PC-3 (cell line): ENCODE data around the gene FAM184A. TPM values are rescaled to one million over a fixed set of nuclear protein-coding genes. Genes with fewer than 3 reads are reported as not detected.

Experiments
- ATAC-seq: fragments of 200-7000 bp; cut with Tn5 transposase; 2 replicates; pipeline ENCODE4 v1.9.1; 2020; ENCODE audit warnings: mild to moderate bottlenecking, moderate library complexity
- BruUV-seq: library from RNA; stranded (reverse); fragments of 400-500 nt; replicated peaks from 2 replicates; lab custom pipeline; 2021; lab: Mats Ljungman, UMichigan
- CTCF ChIA-PET: fragments of 300-600 bp; sonication (Branson Sonifier 250); formaldehyde crosslinking; loops from one replicate; lab custom pipeline; 2022; ENCODE audit warnings: antibody characterized with exemption; lab: Charles Lee
- POLR2A ChIA-PET: fragments of 300-600 bp; sonication (Branson Sonifier 250); formaldehyde crosslinking; loops from one replicate; lab custom pipeline; 2022; ENCODE audit warnings: antibody characterized with exemption; ENCODE audit not compliant: unreplicated experiment; lab: Charles Lee
- DNase-seq: peaks from one replicate; pipeline ENCODE4 v3.0.0-alpha.2; 2015
- H2AFZ ChIP-seq: fragments of 300-600 bp; sonication (generic); 2 replicates; pipeline ENCODE4 v1.6.0; 2016; ENCODE audit warnings: antibody characterized with exemption, low read length
- H3F3A ChIP-seq: fragments of 300-600 bp; sonication (generic); one replicate; pipeline ENCODE4 v1.6.0; 2017; ENCODE audit warnings: antibody characterized with exemption, low read length, control low read depth, mild to moderate bottlenecking; ENCODE audit not compliant: unreplicated experiment
- H3K27ac ChIP-seq: fragments of 300-600 bp; sonication (generic); 2 replicates; pipeline ENCODE4 v1.5.1; 2016; ENCODE audit warnings: mild to moderate bottlenecking, low read length
- H3K27me3 ChIP-seq: fragments of 300-600 bp; sonication (generic); 2 replicates; pipeline ENCODE4 v1.6.1; 2016; ENCODE audit warnings: low read length, mixed read lengths
- H3K36me3 ChIP-seq: fragments of 300-600 bp; sonication (generic); 2 replicates; pipeline ENCODE4 v1.6.1; 2016; ENCODE audit warnings: low read depth, mixed run types, low read length, mixed read lengths
- H3K4me1 ChIP-seq: fragments of 300-600 bp; sonication (generic); 2 replicates; pipeline ENCODE4 v1.5.1; 2016; ENCODE audit warnings: low read length; ENCODE audit not compliant: insufficient read depth
- H3K4me2 ChIP-seq: fragments of 300-600 bp; sonication (generic); 2 replicates; pipeline ENCODE4 v1.6.0; 2016; ENCODE audit warnings: low read length
- H3K4me3 ChIP-seq: fragments of 300-600 bp; sonication (generic); 2 replicates; pipeline ENCODE4 v1.5.1; 2016; ENCODE audit warnings: mild to moderate bottlenecking, low read length, mixed read lengths
- H3K79me2 ChIP-seq: fragments of 300-600 bp; sonication (generic); 2 replicates; pipeline ENCODE4 v1.6.1; 2017; ENCODE audit warnings: low read length, mixed read lengths
- H3K9ac ChIP-seq: fragments of 300-600 bp; sonication (generic); 2 replicates; pipeline ENCODE4 v1.6.0; 2016; ENCODE audit warnings: mild to moderate bottlenecking, low read length
- H3K9me2 ChIP-seq: fragments of 300-600 bp; sonication (generic); replicated peaks from 2 replicates; pipeline ENCODE4 v1.6.1; 2016; ENCODE audit warnings: mixed run types, low read length, mixed read lengths
- H3K9me3 ChIP-seq: fragments of 300-600 bp; sonication (generic); 2 replicates; pipeline ENCODE4 v1.6.1; 2016; ENCODE audit warnings: low read length, mixed read lengths
- H4K20me1 ChIP-seq: fragments of 300-600 bp; sonication (generic); 2 replicates; pipeline ENCODE4 v1.6.1; 2016; ENCODE audit warnings: low read length, mixed read lengths
- CTCF ChIP-seq: fragments of 300-600 bp; sonication (generic); conservative IDR thresholded peaks from 2 replicates; pipeline ENCODE4 v1.5.1; 2017; ENCODE audit warnings: antibody characterized with exemption, low read depth, mild to moderate bottlenecking, low read length
- EZH2 ChIP-seq: fragments of 300-600 bp; sonication (generic); IDR thresholded peaks from one replicate; pipeline ENCODE4 v1.6.1; 2017; ENCODE audit warnings: antibody characterized with exemption, mild to moderate bottlenecking, low read length; ENCODE audit not compliant: unreplicated experiment
- EZH2phosphoT487 ChIP-seq: fragments of 300-600 bp; sonication (generic); IDR thresholded peaks from 2 replicates; pipeline ENCODE4 v1.6.1; 2018; ENCODE audit warnings: mild to moderate bottlenecking, antibody characterized with exemption, low read length, borderline replicate concordance
- intact Hi-C: fragments of 100-400 bp; cut with micrococcal nuclease; formaldehyde crosslinking; loops from 2 replicates; pipeline ENCODE4 v1.9.0; 2023
- total RNA-seq: library from RNA; depleted of rRNA; stranded (reverse); fragments of >200 nt; gene quantifications from 2 replicates; pipeline ENCODE4 v1.2.3, GENCODE V29; 2014

Gene FAM184A
- total RNA-seq, 1 experiment from 2014 or later: 4.4 TPM

GRCh38 chr6:118952683-118953082, 125.8 kb downstream of the FAM184A start:
- Histone ChIP-seq H3K27me3 (no peaks in the 10 kb centered on the region), H3K9me2 (no peaks in the 10 kb centered on the region), H3K36me3 (no peaks in the 10 kb centered on the region), H3K9ac (no peak overlapping the region), H3K4me3 (no peak overlapping the region), H3K27ac (no peak overlapping the region), H3K4me2 (no peak overlapping the region), H3K9me3 (no peaks in the 10 kb centered on the region), H3K4me1 (no peaks in the 10 kb centered on the region), H3F3A (no peaks in the 10 kb centered on the region), H2AFZ (no peak overlapping the region), H3K79me2 (no peaks in the 10 kb centered on the region), H4K20me1 (no peaks in the 10 kb centered on the region)
- ChIA-PET CTCF (no interaction called here), POLR2A (no interaction called here)
- TF ChIP-seq CTCF (no peak), EZH2phosphoT487 (no peak), EZH2 (no peak)
- DNase-seq (no peak), ATAC-seq (no peak)
- BruUV-seq: no TSS peak
- intact Hi-C loops: no loop called here

GRCh38 chr6:118945217-118945616, 133.2 kb downstream of the FAM184A start:
- Histone ChIP-seq H3K27ac (no peak overlapping the region), H4K20me1 (no peaks in the 10 kb centered on the region), H3K9me3 (no peaks in the 10 kb centered on the region), H3K36me3 (no peaks in the 10 kb centered on the region), H3K9me2 (no peaks in the 10 kb centered on the region), H3K79me2 (no peaks in the 10 kb centered on the region), H3F3A (no peaks in the 10 kb centered on the region), H3K4me2 (no peak overlapping the region), H2AFZ (no peak overlapping the region), H3K27me3 (no peaks in the 10 kb centered on the region), H3K9ac (no peak overlapping the region), H3K4me1 (no peaks in the 10 kb centered on the region), H3K4me3 (no peak overlapping the region)
- ChIA-PET POLR2A (no interaction called here), CTCF (no interaction called here)
- ATAC-seq: no peak
- DNase-seq: no peak
- intact Hi-C loops: no loop called here
- BruUV-seq: no TSS peak
- no peak for TF ChIP-seq EZH2
- no peak for TF ChIP-seq EZH2phosphoT487
- no peak for TF ChIP-seq CTCF

- BruUV-seq: no TSS peak
- ATAC-seq (no peak), DNase-seq (no peak)
- ChIA-PET POLR2A (no interaction called here), CTCF (no interaction called here)
- Histone ChIP-seq H2AFZ (no peak overlapping the region), H3K27me3 (no peaks in the 10 kb centered on the region), H3K4me1 (0 out of 2 replicates have a peak, but pooled peaks cover under 1% of the 10 kb centered on the region), H4K20me1 (no peaks in the 10 kb centered on the region), H3K27ac (no peak overlapping the region), H3K36me3 (no peaks in the 10 kb centered on the region), H3K4me2 (no peak overlapping the region), H3F3A (no peaks in the 10 kb centered on the region), H3K9me3 (no peaks in the 10 kb centered on the region), H3K79me2 (peaks cover 8% of the 10 kb centered on the region; the same call in 1 of the 2 replicates), H3K9ac (no peak overlapping the region), H3K4me3 (no peak overlapping the region), H3K9me2 (no peaks in the 10 kb centered on the region)
- intact Hi-C loops: no loop called here
- TF ChIP-seq CTCF: no peak
- no peak for TF ChIP-seq EZH2
- no peak for TF ChIP-seq EZH2phosphoT487
These were observed 137.7 kb downstream of the FAM184A start for GRCh38 chr6:118940770-118941169.
